Subcutaneous adipose tissue (tissue), 4 donors: Measurements from ENCODE around the gene CLNS1A. TPM values are rescaled to one million over a fixed set of nuclear protein-coding genes. Genes with fewer than 3 reads are reported as not detected.

Experiments used
- CTCF ChIP-seq: fragments of 450-650 bp; IDR thresholded peaks from one replicate; pipeline ENCODE4 v1.5.1; 2016; ENCODE audit warnings: low read depth, mild to moderate bottlenecking, control low read depth, antibody characterized with exemption, moderate library complexity
- total RNA-seq, 4 donors: library from RNA; depleted of rRNA; stranded (reverse); fragments of >200 nt; gene quantifications; one replicate each; pipeline ENCODE4 v1.1.0, GENCODE V29; 2016

Gene CLNS1A
- total RNA-seq, 4 donors from 2014 or later, result 33.0 to 92.3 (median 76.1) TPM

- no peak for TF ChIP-seq CTCF
Measured at GRCh38 chr11:77647654-77648305, 10.2 kb upstream of the CLNS1A start.

GRCh38 chr11:77644887-77645286, 7.3 kb upstream of the CLNS1A start:
- no peak for TF ChIP-seq CTCF

- no peak for TF ChIP-seq CTCF
Measured at GRCh38 chr11:77642228-77642627, 4.6 kb upstream of the CLNS1A start.

- TF ChIP-seq CTCF, result no peak
Measured at GRCh38 chr11:77636731-77637344, 756 bp downstream of the CLNS1A start.

GRCh38 chr11:77630157-77630710, 7.4 kb downstream of the CLNS1A start:
- no peak for TF ChIP-seq CTCF

- no peak for TF ChIP-seq CTCF
Measured at GRCh38 chr11:77619576-77620198, 17.9 kb downstream of the CLNS1A start.

GRCh38 chr11:77617892-77618291, 19.7 kb downstream of the CLNS1A start:
- TF ChIP-seq CTCF, result no peak
